ENCODE data around the gene SP110.

GRCh38 chr2:230131366-230131765, 88.4 kb downstream of the SP110 start:
- TF ChIP-seq, protein P1, sequence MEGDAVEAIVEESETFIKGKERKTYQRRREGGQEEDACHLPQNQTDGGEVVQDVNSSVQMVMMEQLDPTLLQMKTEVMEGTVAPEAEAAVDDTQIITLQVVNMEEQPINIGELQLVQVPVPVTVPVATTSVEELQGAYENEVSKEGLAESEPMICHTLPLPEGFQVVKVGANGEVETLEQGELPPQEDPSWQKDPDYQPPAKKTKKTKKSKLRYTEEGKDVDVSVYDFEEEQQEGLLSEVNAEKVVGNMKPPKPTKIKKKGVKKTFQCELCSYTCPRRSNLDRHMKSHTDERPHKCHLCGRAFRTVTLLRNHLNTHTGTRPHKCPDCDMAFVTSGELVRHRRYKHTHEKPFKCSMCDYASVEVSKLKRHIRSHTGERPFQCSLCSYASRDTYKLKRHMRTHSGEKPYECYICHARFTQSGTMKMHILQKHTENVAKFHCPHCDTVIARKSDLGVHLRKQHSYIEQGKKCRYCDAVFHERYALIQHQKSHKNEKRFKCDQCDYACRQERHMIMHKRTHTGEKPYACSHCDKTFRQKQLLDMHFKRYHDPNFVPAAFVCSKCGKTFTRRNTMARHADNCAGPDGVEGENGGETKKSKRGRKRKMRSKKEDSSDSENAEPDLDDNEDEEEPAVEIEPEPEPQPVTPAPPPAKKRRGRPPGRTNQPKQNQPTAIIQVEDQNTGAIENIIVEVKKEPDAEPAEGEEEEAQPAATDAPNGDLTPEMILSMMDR (IDR thresholded peaks at IDR 0.05; ENCODE audit: extremely low read depth in 1 of 2, insufficient read depth in 1 of 2, low read depth in 1 of 2, low read length in 2 of 2) = no peak
- TF ChIP-seq POLR2A (IDR thresholded peaks at IDR 0.05; ENCODE audit: low read depth, low read length) = no peak
